Measurements from ENCODE around the gene COQ9.
"Not testable (repeated sequence)": the region's sequence is repeated elsewhere in the genome, so short reads cannot be mapped to it uniquely, and the experiment has no call there.

COQ9 gene

DNA sequence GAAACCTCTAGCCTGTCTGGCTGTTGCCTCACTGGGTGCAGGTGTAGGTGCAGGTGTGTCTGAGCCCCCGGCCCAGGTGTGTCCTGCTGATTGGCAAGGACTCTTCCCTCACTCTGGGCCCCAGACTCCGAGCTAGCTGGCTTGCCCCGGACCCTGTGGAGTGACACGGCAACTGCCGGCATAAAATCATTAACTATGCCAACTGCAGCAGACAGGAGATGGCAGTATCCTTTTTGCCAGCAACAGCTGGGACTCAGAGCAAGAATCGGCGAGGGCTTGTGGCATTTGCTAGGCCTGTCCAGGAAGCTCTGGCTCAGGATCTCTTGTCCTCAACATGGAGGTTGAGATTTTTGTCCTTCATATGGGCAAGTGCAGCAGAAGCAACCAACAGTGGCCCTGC, 20.9 kb upstream of the COQ9 start:
- Histone ChIP-seq H3K4me3 (ENCODE audit: insufficient read depth, low read depth, low read length, poor library complexity, severe bottlenecking) (no peak overlapping the region), H3K9me3 (ENCODE audit: control insufficient read depth, low read length) (no peaks in the 10 kb centered on the region), H3K36me3 (ENCODE audit: control insufficient read depth, insufficient read depth, low read length) (peaks cover 34% of the 10 kb centered on the region), H3K4me1 (ENCODE audit: control insufficient read depth, insufficient read depth, low read length, poor library complexity, severe bottlenecking) (no peaks in the 10 kb centered on the region), H3K27ac (ENCODE audit: insufficient read depth, low read length, poor library complexity, severe bottlenecking) (no peak overlapping the region), H3K27me3 (replicated peaks; ENCODE audit: control insufficient read depth, insufficient read depth, low read length, poor library complexity, severe bottlenecking) (no peaks in the 10 kb centered on the region)
- DNase-seq = no peak

GRCh38 chr16:57427307-57427706, 20.0 kb upstream of the COQ9 start:
- no peaks in the 10 kb centered on the region for H3K9me3 ChIP-seq (ENCODE audit: control insufficient read depth, low read length)
- no peak overlapping the region for H3K4me3 ChIP-seq (ENCODE audit: insufficient read depth, low read depth, low read length, poor library complexity, severe bottlenecking)
- no peaks in the 10 kb centered on the region for H3K4me1 ChIP-seq (ENCODE audit: control insufficient read depth, insufficient read depth, low read length, poor library complexity, severe bottlenecking)
- H3K27me3 ChIP-seq (replicated peaks; ENCODE audit: control insufficient read depth, insufficient read depth, low read length, poor library complexity, severe bottlenecking) = no peaks in the 10 kb centered on the region
- no peak overlapping the region for H3K27ac ChIP-seq (ENCODE audit: insufficient read depth, low read length, poor library complexity, severe bottlenecking)
- H3K36me3 ChIP-seq (ENCODE audit: control insufficient read depth, insufficient read depth, low read length) = peaks cover 43% of the 10 kb centered on the region
- no peak for DNase-seq

DNA sequence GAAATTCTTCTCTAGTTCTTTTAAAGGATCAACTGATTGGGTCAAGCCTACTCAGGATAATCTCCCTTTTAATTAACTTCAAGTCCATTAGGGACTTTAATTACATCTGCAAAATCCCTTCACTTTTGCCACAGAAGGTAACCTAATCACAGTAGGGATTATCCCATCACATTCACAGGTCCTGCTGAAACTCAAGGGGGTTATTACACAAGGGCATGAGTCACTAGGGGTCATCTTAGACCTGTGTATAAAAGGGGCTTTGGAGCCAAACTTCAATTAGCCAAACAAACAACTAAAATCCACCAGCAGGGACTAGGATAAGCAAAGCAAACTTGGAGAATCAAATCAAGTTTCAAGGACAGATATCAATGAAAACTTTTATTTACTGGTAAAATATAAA, 19.5 kb upstream of the COQ9 start:
- H3K36me3 ChIP-seq (ENCODE audit: control insufficient read depth, insufficient read depth, low read length) = peaks cover 48% of the 10 kb centered on the region
- no peak for DNase-seq
- no peaks in the 10 kb centered on the region for H3K4me1 ChIP-seq (ENCODE audit: control insufficient read depth, insufficient read depth, low read length, poor library complexity, severe bottlenecking)
- H3K27ac ChIP-seq (ENCODE audit: insufficient read depth, low read length, poor library complexity, severe bottlenecking) = no peak overlapping the region
- H3K9me3 ChIP-seq (ENCODE audit: control insufficient read depth, low read length) = no peaks in the 10 kb centered on the region
- no peak overlapping the region for H3K4me3 ChIP-seq (ENCODE audit: insufficient read depth, low read depth, low read length, poor library complexity, severe bottlenecking)
- H3K27me3 ChIP-seq (replicated peaks; ENCODE audit: control insufficient read depth, insufficient read depth, low read length, poor library complexity, severe bottlenecking) = no peaks in the 10 kb centered on the region

- DNase-seq = no peak
- H3K4me1 ChIP-seq (ENCODE audit: control insufficient read depth, insufficient read depth, low read length, poor library complexity, severe bottlenecking) = no peaks in the 10 kb centered on the region
- H3K9me3 ChIP-seq (ENCODE audit: control insufficient read depth, low read length) = no peaks in the 10 kb centered on the region
- no peaks in the 10 kb centered on the region for H3K27me3 ChIP-seq (replicated peaks; ENCODE audit: control insufficient read depth, insufficient read depth, low read length, poor library complexity, severe bottlenecking)
- H3K27ac ChIP-seq (ENCODE audit: insufficient read depth, low read length, poor library complexity, severe bottlenecking) = no peak overlapping the region
- peaks cover 63% of the 10 kb centered on the region for H3K36me3 ChIP-seq (ENCODE audit: control insufficient read depth, insufficient read depth, low read length)
- no peak overlapping the region for H3K4me3 ChIP-seq (ENCODE audit: insufficient read depth, low read depth, low read length, poor library complexity, severe bottlenecking)
Measured at GRCh38 chr16:57430955-57431354, 16.3 kb upstream of the COQ9 start.

- Histone ChIP-seq H3K9me3 (ENCODE audit: control insufficient read depth, low read length) (no peaks in the 10 kb centered on the region), H3K4me1 (ENCODE audit: control insufficient read depth, insufficient read depth, low read length, poor library complexity, severe bottlenecking) (no peaks in the 10 kb centered on the region), H3K27ac (ENCODE audit: insufficient read depth, low read length, poor library complexity, severe bottlenecking) (no peak overlapping the region), H3K27me3 (replicated peaks; ENCODE audit: control insufficient read depth, insufficient read depth, low read length, poor library complexity, severe bottlenecking) (no peaks in the 10 kb centered on the region), H3K4me3 (ENCODE audit: insufficient read depth, low read depth, low read length, poor library complexity, severe bottlenecking) (no peak overlapping the region), H3K36me3 (ENCODE audit: control insufficient read depth, insufficient read depth, low read length) (peaks cover 63% of the 10 kb centered on the region)
- DNase-seq = no peak
Measured at GRCh38 chr16:57432505-57432904, 14.8 kb upstream of the COQ9 start.

DNA sequence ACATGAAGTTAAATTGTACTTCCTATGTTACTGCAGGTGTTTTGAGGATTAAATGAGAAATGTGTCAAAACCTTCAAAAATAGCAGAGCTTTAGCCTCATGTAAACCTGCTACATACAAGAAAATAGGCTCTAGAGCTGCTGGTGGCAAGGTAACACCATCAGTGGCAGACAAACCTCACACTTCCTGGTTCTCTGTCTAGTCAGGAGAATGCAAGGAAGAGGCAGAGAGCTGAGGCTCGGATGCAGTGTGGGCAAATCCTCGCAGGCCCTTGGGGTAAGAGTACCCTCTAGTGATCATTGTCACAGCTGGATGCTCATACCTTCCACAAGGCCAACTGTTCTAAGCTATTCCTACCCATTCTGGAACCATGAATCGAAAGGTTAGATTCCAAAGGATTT, 14.3 kb upstream of the COQ9 start:
- H3K9me3 ChIP-seq (ENCODE audit: control insufficient read depth, low read length) = no peaks in the 10 kb centered on the region
- no peaks in the 10 kb centered on the region for H3K4me1 ChIP-seq (ENCODE audit: control insufficient read depth, insufficient read depth, low read length, poor library complexity, severe bottlenecking)
- no peak overlapping the region for H3K4me3 ChIP-seq (ENCODE audit: insufficient read depth, low read depth, low read length, poor library complexity, severe bottlenecking)
- DNase-seq = no peak
- peaks cover 63% of the 10 kb centered on the region for H3K36me3 ChIP-seq (ENCODE audit: control insufficient read depth, insufficient read depth, low read length)
- no peak overlapping the region for H3K27ac ChIP-seq (ENCODE audit: insufficient read depth, low read length, poor library complexity, severe bottlenecking)
- no peaks in the 10 kb centered on the region for H3K27me3 ChIP-seq (replicated peaks; ENCODE audit: control insufficient read depth, insufficient read depth, low read length, poor library complexity, severe bottlenecking)

GRCh38 chr16:57434003-57434402, 13.3 kb upstream of the COQ9 start:
- H3K27ac ChIP-seq (ENCODE audit: insufficient read depth, low read length, poor library complexity, severe bottlenecking) = no peak overlapping the region
- peaks cover 62% of the 10 kb centered on the region for H3K36me3 ChIP-seq (ENCODE audit: control insufficient read depth, insufficient read depth, low read length)
- H3K4me3 ChIP-seq (ENCODE audit: insufficient read depth, low read depth, low read length, poor library complexity, severe bottlenecking) = no peak overlapping the region
- H3K4me1 ChIP-seq (ENCODE audit: control insufficient read depth, insufficient read depth, low read length, poor library complexity, severe bottlenecking) = no peaks in the 10 kb centered on the region
- no peak for DNase-seq
- no peaks in the 10 kb centered on the region for H3K9me3 ChIP-seq (ENCODE audit: control insufficient read depth, low read length)
- no peaks in the 10 kb centered on the region for H3K27me3 ChIP-seq (replicated peaks; ENCODE audit: control insufficient read depth, insufficient read depth, low read length, poor library complexity, severe bottlenecking)

GRCh38 chr16:57435838-57436237, 11.4 kb upstream of the COQ9 start:
- Histone ChIP-seq H3K27me3 (replicated peaks; ENCODE audit: control insufficient read depth, insufficient read depth, low read length, poor library complexity, severe bottlenecking) (no peaks in the 10 kb centered on the region), H3K4me1 (ENCODE audit: control insufficient read depth, insufficient read depth, low read length, poor library complexity, severe bottlenecking) (no peaks in the 10 kb centered on the region), H3K27ac (ENCODE audit: insufficient read depth, low read length, poor library complexity, severe bottlenecking) (no peak overlapping the region), H3K9me3 (ENCODE audit: control insufficient read depth, low read length) (peaks cover 4% of the 10 kb centered on the region), H3K36me3 (ENCODE audit: control insufficient read depth, insufficient read depth, low read length) (peaks cover 64% of the 10 kb centered on the region), H3K4me3 (ENCODE audit: insufficient read depth, low read depth, low read length, poor library complexity, severe bottlenecking) (no peak overlapping the region)
- no peak for DNase-seq

DNA sequence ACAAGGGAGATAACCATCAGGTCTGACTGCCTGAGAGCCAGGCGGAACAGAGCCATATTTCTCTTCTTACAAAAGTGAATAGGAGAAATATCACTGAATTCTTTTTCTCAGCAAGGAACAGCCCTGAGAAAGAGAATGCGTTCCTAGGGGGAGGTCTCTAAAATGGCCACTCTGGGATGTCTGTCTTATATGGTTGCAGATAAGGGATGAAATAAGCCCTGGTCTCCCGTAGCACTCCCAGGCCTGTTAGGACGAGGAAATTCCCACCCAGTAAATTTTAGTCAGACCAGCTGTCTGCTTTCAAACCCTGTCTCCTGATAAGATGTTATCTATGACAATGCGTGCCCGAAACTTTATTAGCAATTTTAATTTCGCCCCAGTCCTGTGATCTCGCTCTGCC, 7.3 kb upstream of the COQ9 start:
- H3K27me3 ChIP-seq (replicated peaks; ENCODE audit: control insufficient read depth, insufficient read depth, low read length, poor library complexity, severe bottlenecking); DNase-seq; H3K4me1 ChIP-seq (ENCODE audit: control insufficient read depth, insufficient read depth, low read length, poor library complexity, severe bottlenecking); H3K27ac ChIP-seq (ENCODE audit: insufficient read depth, low read length, poor library complexity, severe bottlenecking); H3K9me3 ChIP-seq (ENCODE audit: control insufficient read depth, low read length); H3K4me3 ChIP-seq (ENCODE audit: insufficient read depth, low read depth, low read length, poor library complexity, severe bottlenecking): not testable (repeated sequence)
- peaks cover 32% of the 10 kb centered on the region for H3K36me3 ChIP-seq (ENCODE audit: control insufficient read depth, insufficient read depth, low read length)

- H3K4me3 ChIP-seq (ENCODE audit: insufficient read depth, low read depth, low read length, poor library complexity, severe bottlenecking); H3K27me3 ChIP-seq (replicated peaks; ENCODE audit: control insufficient read depth, insufficient read depth, low read length, poor library complexity, severe bottlenecking); DNase-seq; H3K9me3 ChIP-seq (ENCODE audit: control insufficient read depth, low read length); H3K27ac ChIP-seq (ENCODE audit: insufficient read depth, low read length, poor library complexity, severe bottlenecking); H3K4me1 ChIP-seq (ENCODE audit: control insufficient read depth, insufficient read depth, low read length, poor library complexity, severe bottlenecking): not testable (repeated sequence)
- peaks cover 32% of the 10 kb centered on the region for H3K36me3 ChIP-seq (ENCODE audit: control insufficient read depth, insufficient read depth, low read length)
Measured at GRCh38 chr16:57440551-57440950, 6.7 kb upstream of the COQ9 start.

- DNase-seq = no peak
- H3K9me3 ChIP-seq (ENCODE audit: control insufficient read depth, low read length) = peaks cover 4% of the 10 kb centered on the region
- peaks cover 14% of the 10 kb centered on the region for H3K36me3 ChIP-seq (ENCODE audit: control insufficient read depth, insufficient read depth, low read length)
- H3K4me3 ChIP-seq (ENCODE audit: insufficient read depth, low read depth, low read length, poor library complexity, severe bottlenecking) = no peak overlapping the region
- peaks cover 3% of the 10 kb centered on the region for H3K4me1 ChIP-seq (ENCODE audit: control insufficient read depth, insufficient read depth, low read length, poor library complexity, severe bottlenecking)
- no peak overlapping the region for H3K27ac ChIP-seq (ENCODE audit: insufficient read depth, low read length, poor library complexity, severe bottlenecking)
- H3K27me3 ChIP-seq (replicated peaks; ENCODE audit: control insufficient read depth, insufficient read depth, low read length, poor library complexity, severe bottlenecking) = no peaks in the 10 kb centered on the region
Measured at GRCh38 chr16:57444711-57445110, 2.6 kb upstream of the COQ9 start.
